Calu3 (cell line): ENCODE results near the gene HAVCR2. TPM values are rescaled to one million over a fixed set of nuclear protein-coding genes. Genes with fewer than 3 reads are reported as not detected.
"Not testable (repeated sequence)": the region's sequence is repeated elsewhere in the genome, so short reads cannot be mapped to it uniquely, and the experiment has no call there.

ENCODE experiments used
- BruUV-seq: library from RNA; stranded (reverse); fragments of 400-500 nt; replicated peaks from 2 replicates; lab custom pipeline; 2021; lab: Mats Ljungman, UMichigan
- CTCF ChIA-PET: fragments of 300-600 bp; sonication (Branson Sonifier 250); formaldehyde crosslinking; loops from one replicate; lab custom pipeline; 2022; ENCODE audit warnings: antibody characterized with exemption; lab: Charles Lee
- DNase-seq: peaks from one replicate; pipeline ENCODE4 v3.0.0; 2022
- H3K27ac Mint-ChIP-seq: one replicate; pipeline ENCODE4 v1.8.0; 2022; ENCODE audit warnings: mixed read lengths; ENCODE audit not compliant: unreplicated experiment
- H3K27me3 Mint-ChIP-seq: one replicate; pipeline ENCODE4 v1.8.0; 2022; ENCODE audit warnings: mixed read lengths; ENCODE audit not compliant: unreplicated experiment
- H3K36me3 Mint-ChIP-seq: one replicate; pipeline ENCODE4 v1.8.0; 2022; ENCODE audit warnings: mild to moderate bottlenecking, moderate library complexity, mixed read lengths; ENCODE audit not compliant: insufficient read depth, unreplicated experiment
- H3K4me1 Mint-ChIP-seq: one replicate; pipeline ENCODE4 v1.8.0; 2022; ENCODE audit warnings: mild to moderate bottlenecking, low read depth, mixed read lengths; ENCODE audit not compliant: unreplicated experiment
- H3K4me3 Mint-ChIP-seq: one replicate; pipeline ENCODE4 v1.8.0; 2022; ENCODE audit warnings: mild to moderate bottlenecking, low read depth, moderate library complexity, mixed read lengths; ENCODE audit not compliant: unreplicated experiment
- H3K9me3 Mint-ChIP-seq: one replicate; pipeline ENCODE4 v1.8.0; 2022; ENCODE audit warnings: low read depth, mixed read lengths; ENCODE audit not compliant: unreplicated experiment
- intact Hi-C: fragments of 100-400 bp; cut with micrococcal nuclease; formaldehyde crosslinking; loops from one replicate; pipeline ENCODE4 v1.10.0; 2022; ENCODE audit not compliant: unreplicated experiment
- total RNA-seq: library from RNA; stranded (reverse); gene quantifications from 2 replicates; pipeline ENCODE4 v1.2.3, GENCODE V29; 2022
- TF ChIP-seq, protein P1 (sequence below): fragments of 200-600 bp; IDR thresholded peaks from one replicate; pipeline ENCODE4 v1.8.0; 2022; ENCODE audit warnings: antibody characterized with exemption; ENCODE audit not compliant: unreplicated experiment

HAVCR2 gene
- total RNA-seq, 1 experiment from 2014 or later: 0.19 TPM

DNA sequence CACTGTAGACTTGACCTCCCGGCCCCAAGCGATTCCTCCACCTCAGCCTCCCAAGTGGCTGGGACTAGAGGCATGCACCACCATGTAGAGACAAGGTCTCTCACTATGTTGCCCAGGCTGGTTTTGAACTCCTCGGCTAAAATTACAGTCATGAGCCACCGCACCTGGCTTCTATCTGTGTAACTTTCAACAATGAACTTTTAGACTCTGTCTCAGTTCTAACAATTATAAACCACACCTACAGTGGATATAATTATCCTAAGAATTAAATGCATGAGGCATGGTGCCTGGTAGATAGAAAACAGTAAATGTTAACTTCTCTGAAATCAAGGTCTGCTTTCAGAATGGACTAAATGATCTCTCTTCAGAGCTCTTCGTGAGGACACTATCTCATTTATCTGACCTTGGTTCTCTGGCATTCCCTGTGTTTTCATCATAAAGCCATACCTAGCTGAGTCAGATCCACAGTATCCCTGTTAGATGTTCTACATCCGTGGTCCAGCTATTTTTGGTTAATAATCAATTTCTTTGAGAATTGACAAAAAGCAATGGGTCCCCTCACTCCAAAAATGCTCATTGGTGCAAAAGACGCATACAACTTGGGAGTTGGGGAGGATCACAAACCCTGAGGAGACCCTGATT lies 57.1 kb downstream of the HAVCR2 start:
- TF ChIP-seq, protein P1, sequence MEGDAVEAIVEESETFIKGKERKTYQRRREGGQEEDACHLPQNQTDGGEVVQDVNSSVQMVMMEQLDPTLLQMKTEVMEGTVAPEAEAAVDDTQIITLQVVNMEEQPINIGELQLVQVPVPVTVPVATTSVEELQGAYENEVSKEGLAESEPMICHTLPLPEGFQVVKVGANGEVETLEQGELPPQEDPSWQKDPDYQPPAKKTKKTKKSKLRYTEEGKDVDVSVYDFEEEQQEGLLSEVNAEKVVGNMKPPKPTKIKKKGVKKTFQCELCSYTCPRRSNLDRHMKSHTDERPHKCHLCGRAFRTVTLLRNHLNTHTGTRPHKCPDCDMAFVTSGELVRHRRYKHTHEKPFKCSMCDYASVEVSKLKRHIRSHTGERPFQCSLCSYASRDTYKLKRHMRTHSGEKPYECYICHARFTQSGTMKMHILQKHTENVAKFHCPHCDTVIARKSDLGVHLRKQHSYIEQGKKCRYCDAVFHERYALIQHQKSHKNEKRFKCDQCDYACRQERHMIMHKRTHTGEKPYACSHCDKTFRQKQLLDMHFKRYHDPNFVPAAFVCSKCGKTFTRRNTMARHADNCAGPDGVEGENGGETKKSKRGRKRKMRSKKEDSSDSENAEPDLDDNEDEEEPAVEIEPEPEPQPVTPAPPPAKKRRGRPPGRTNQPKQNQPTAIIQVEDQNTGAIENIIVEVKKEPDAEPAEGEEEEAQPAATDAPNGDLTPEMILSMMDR: no peak
- Mint-ChIP-seq H3K4me1 (peaks cover 52% of the 10 kb centered on the region), H3K4me3 (no peak overlapping the region), H3K9me3 (no peaks in the 10 kb centered on the region), H3K36me3 (peaks cover 16% of the 10 kb centered on the region), H3K27me3 (no peaks in the 10 kb centered on the region), H3K27ac (peak overlapping the region; percentile 90)
- intact Hi-C loops: loop anchor here (10.0 kb wide), 1 partner anchor 357 kb away; no protein-coding TSS in a partner anchor
- no peak for DNase-seq
- no TSS peak for BruUV-seq
- CTCF ChIA-PET: no interaction called here

DNA sequence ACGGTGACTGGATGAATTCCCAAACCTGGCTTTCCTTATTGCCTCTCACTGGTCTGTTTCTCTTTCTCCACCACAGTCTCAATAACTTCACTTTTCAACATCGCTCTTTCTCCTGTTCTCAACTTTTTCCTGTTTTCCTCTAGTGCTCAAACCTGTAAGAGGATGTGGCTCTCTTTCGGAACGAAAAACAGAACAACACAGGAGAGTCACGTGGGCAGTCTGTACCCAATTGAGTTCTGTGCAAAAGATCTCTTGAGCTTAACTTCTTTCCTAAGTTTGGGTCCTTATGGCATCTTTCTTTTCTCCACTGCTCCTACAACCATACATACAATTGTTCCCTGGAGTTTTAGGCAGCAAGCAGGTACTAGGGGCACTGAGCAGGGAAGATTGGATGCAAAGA lies 58.8 kb downstream of the HAVCR2 start:
- Mint-ChIP-seq H3K4me3 (peak overlapping the region; percentile 27), H3K9me3 (no peaks in the 10 kb centered on the region), H3K27ac (peak overlapping the region; percentile 90), H3K36me3 (peaks cover 25% of the 10 kb centered on the region), H3K27me3 (no peaks in the 10 kb centered on the region), H3K4me1 (peaks cover 67% of the 10 kb centered on the region)
- TF ChIP-seq, protein P1: no peak
- CTCF ChIA-PET: interaction anchor here (0.8 to 2.3 kb wide), 4 partner anchors 10 to 82 kb away, joined by 3 to 18 read pairs (median 4); partner anchors contain the start of gene HAVCR1
- intact Hi-C loops: loop anchor here (1.0 to 10.0 kb wide), 2 partner anchors 8 to 355 kb away; no protein-coding TSS in a partner anchor
- DNase-seq: no peak
- no TSS peak for BruUV-seq

GRCh38 chr5:157049605-157050004 lies 59.2 kb downstream of the HAVCR2 start:
- no peaks in the 10 kb centered on the region for H3K9me3 Mint-ChIP-seq
- H3K4me3 Mint-ChIP-seq: peak overlapping the region; percentile 27
- CTCF ChIA-PET: interaction anchor here (0.7 to 2.3 kb wide), 5 partner anchors 8 to 82 kb away, joined by 3 to 18 read pairs (median 4); partner anchors contain the start of gene HAVCR1
- DNase-seq: peak; percentile 51
- H3K27me3 Mint-ChIP-seq: no peaks in the 10 kb centered on the region
- H3K4me1 Mint-ChIP-seq: peaks cover 71% of the 10 kb centered on the region
- TF ChIP-seq, protein P1: no peak
- intact Hi-C loops: loop anchor here (1.0 to 10.0 kb wide), 3 partner anchors 9 to 355 kb away; no protein-coding TSS in a partner anchor
- H3K27ac Mint-ChIP-seq: peak overlapping the region; percentile 90
- BruUV-seq: no TSS peak
- peaks cover 25% of the 10 kb centered on the region for H3K36me3 Mint-ChIP-seq

DNA sequence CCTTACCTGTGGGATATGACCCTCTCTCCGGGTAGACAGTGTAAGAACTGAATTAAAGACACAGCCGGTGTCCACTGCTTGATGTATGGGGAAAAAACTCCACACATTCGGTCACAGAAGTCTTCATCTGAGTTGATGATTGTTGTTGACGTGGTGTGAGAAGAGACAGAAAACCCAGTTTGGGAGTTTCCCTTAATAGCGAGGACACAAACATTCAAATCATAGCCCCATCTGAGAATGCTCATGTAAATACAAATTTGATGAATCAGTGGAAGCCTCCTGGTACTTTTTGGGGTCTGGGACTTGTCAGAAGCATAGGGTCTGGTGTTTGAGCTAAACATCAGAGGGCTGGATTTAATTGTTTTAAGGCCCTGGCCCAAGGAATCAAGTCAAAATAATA lies 60.9 kb downstream of the HAVCR2 start:
- CTCF ChIA-PET: no interaction called here
- Mint-ChIP-seq H3K4me1 (peaks cover 80% of the 10 kb centered on the region), H3K27me3 (no peaks in the 10 kb centered on the region), H3K36me3 (peaks cover 25% of the 10 kb centered on the region), H3K9me3 (no peaks in the 10 kb centered on the region), H3K27ac (no peak overlapping the region), H3K4me3 (no peak overlapping the region)
- DNase-seq: no peak
- intact Hi-C loops: loop anchor here (5.0 kb wide), 1 partner anchor 84 kb away; no protein-coding TSS in a partner anchor
- TF ChIP-seq, protein P1: no peak
- no TSS peak for BruUV-seq

DNA sequence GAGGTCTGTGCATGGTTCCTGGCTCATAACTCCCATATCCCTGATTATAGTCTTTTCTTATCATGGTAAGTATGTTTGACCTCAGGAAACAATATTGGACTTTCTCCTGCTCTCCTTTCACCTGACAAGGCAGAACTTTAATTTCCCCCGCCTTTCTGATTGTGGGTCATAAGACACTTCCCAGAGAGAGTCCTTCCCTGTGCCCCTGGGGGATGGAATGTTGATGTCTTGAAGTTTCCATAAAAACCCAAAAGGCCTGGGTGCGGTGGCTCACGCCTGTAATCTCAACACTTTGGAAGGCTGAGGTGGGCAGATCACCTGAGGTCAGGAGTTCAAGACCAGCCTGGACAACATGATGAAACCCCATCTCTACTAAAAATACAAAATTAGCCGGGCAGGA lies 61.8 kb downstream of the HAVCR2 start:
- H3K9me3 Mint-ChIP-seq, DNase-seq, BruUV-seq, H3K4me3 Mint-ChIP-seq, H3K27me3 Mint-ChIP-seq: not testable (repeated sequence)
- Mint-ChIP-seq H3K36me3 (peaks cover 25% of the 10 kb centered on the region), H3K4me1 (peaks cover 72% of the 10 kb centered on the region), H3K27ac (peak overlapping the region; percentile 98)
- intact Hi-C loops: loop anchor here (5.0 kb wide), 1 partner anchor 85 kb away; no protein-coding TSS in a partner anchor
- CTCF ChIA-PET: interaction anchor here (0.6 to 2.1 kb wide), 3 partner anchors 10 to 110 kb away, joined by 3 to 18 read pairs (median 3); partner anchors contain the start of gene HAVCR1
